HEK293 (cell line): ENCODE results near the gene HOXA4.

ENCODE experiments used
- CTCF ChIP-seq: fragments of 450-650 bp; formaldehyde crosslinking; IDR thresholded peaks from 2 replicates; pipeline ENCODE4 v1.5.1; 2016; ENCODE audit warnings: missing biosample characterization, missing genetic modification characterization
- HOXA7 ChIP-seq: sonication (generic); formaldehyde crosslinking; IDR thresholded peaks from 2 replicates; pipeline ENCODE4 v1.8.1; 2022; ENCODE audit warnings: missing genetic modification reagents, borderline replicate concordance
- SCRT1 ChIP-seq: fragments of 450-650 bp; formaldehyde crosslinking; IDR thresholded peaks from 2 replicates; pipeline ENCODE4 v1.5.1; 2016; ENCODE audit warnings: missing biosample characterization, missing genetic modification characterization, borderline replicate concordance
- ZBTB17 ChIP-seq: fragments of 450-650 bp; formaldehyde crosslinking; IDR thresholded peaks from 2 replicates; pipeline ENCODE4 v1.5.1; 2016; ENCODE audit warnings: missing biosample characterization, missing genetic modification characterization
- ZNF121 ChIP-seq: fragments of 450-650 bp; formaldehyde crosslinking; IDR thresholded peaks from 2 replicates; pipeline ENCODE4 v1.5.1; 2016; ENCODE audit warnings: missing biosample characterization, missing genetic modification characterization
- ZNF280D ChIP-seq: fragments of 450-650 bp; formaldehyde crosslinking; IDR thresholded peaks from 2 replicates; pipeline ENCODE4 v1.5.1; 2016; ENCODE audit warnings: missing biosample characterization, missing genetic modification characterization

GRCh38 chr7:27101957-27102580 lies 28.5 kb downstream of the HOXA4 start:
- no peak for TF ChIP-seq CTCF (tag by site-specific recombination)
- no peak for TF ChIP-seq ZNF280D (tag by site-specific recombination)
- TF ChIP-seq HOXA7, result no peak
- no peak for TF ChIP-seq ZNF121 (tag by site-specific recombination)
- TF ChIP-seq ZBTB17 (tag by site-specific recombination), result no peak
- no peak for TF ChIP-seq SCRT1 (tag by site-specific recombination)
